ENCODE data around the gene NRXN3. TPM values are rescaled to one million over a fixed set of nuclear protein-coding genes. Genes with fewer than 3 reads are reported as not detected.

Gene NRXN3
- total and polyA plus RNA-seq, 3 experiments from 2014 or later: not detected

DNA sequence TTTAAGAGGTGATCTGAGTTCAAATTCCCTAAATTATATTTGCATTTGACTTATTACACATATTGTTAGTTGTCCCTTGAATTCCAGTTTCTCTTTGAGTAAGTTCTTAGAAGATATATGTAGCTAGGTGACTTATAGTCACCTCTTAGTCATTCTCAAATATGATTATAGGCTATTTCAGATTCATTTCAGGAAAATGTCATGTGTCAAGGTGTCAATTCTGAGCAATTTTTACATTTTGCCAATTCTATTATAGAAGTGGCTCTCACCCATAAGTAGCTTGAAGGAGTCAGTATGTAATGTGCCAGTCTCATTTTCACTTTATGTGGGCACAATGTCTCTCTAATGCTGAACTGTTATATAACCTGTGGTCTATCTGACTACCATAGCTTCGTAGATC is 1417.7 kb downstream of the NRXN3 start:
- H3K27ac ChIP-seq (ENCODE audit: low read depth, low read length): no peak overlapping the region
- H3K9me3 Mint-ChIP-seq: peaks cover 3 to 19% (median 6%) of the 10 kb centered on the region in 5 donors
- no peaks in the 10 kb centered on the region for H3K9me3 ChIP-seq (ENCODE audit: low read length)
- H3K36me3 Mint-ChIP-seq: no peaks in the 10 kb centered on the region
- no peak for DNase-seq
- no peaks in the 10 kb centered on the region for H3K4me1 Mint-ChIP-seq
- no peaks in the 10 kb centered on the region for H3K36me3 ChIP-seq (ENCODE audit: insufficient read depth, low read length)
- no peaks in the 10 kb centered on the region for H3K27me3 Mint-ChIP-seq
- POLR2A ChIA-PET: no interaction called here
- H3K4me3 ChIP-seq (ENCODE audit: low read length): no peak overlapping the region
- no peak overlapping the region for H3K4me3 Mint-ChIP-seq
- H3K4me1 ChIP-seq (ENCODE audit: insufficient read depth, low read length): no peaks in the 10 kb centered on the region
- no peaks in the 10 kb centered on the region for H3K27me3 ChIP-seq (ENCODE audit: insufficient read depth, low read length, poor library complexity, severe bottlenecking)
- CTCF ChIA-PET: no interaction called here
- H3K27ac Mint-ChIP-seq: no peak overlapping the region

GRCh38 chr14:79588398-79588797 is 1418.2 kb downstream of the NRXN3 start:
- POLR2A ChIA-PET: no interaction called here
- H3K27ac Mint-ChIP-seq: no peak overlapping the region

DNA sequence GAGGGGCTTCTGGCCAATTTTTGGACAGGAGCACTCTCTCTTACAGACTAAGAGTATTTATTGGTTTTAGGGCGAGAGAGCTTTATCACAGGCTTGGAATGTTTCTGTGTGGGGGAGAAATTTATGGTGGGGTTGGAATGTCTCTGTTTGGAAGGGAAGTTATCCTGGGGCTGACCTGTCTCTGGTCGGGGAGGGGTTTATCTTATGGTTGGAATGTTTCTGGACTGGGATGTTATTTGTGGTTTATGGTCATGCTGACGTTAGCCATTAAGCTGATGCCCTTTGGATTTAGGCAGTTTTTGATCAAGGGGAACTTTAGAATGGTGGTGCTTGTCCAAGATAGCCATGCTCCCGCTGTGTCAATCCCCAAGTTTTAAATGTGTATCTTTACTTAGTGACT is 1426.4 kb downstream of the NRXN3 start:
- Histone ChIP-seq H3K27me3 (ENCODE audit: insufficient read depth, low read length, poor library complexity, severe bottlenecking) (no peaks in the 10 kb centered on the region), H3K4me1 (ENCODE audit: insufficient read depth, low read length) (no peaks in the 10 kb centered on the region), H3K4me3 (ENCODE audit: low read length) (no peak overlapping the region), H3K9me3 (ENCODE audit: low read length) (no peaks in the 10 kb centered on the region), H3K36me3 (ENCODE audit: insufficient read depth, low read length) (no peaks in the 10 kb centered on the region), H3K27ac (ENCODE audit: low read depth, low read length) (no peak overlapping the region)
- no peak for DNase-seq
- H3K36me3 Mint-ChIP-seq: no peaks in the 10 kb centered on the region
- ChIA-PET POLR2A (no interaction called here), CTCF (no interaction called here)
- H3K4me1 Mint-ChIP-seq: no peaks in the 10 kb centered on the region
- H3K9me3 Mint-ChIP-seq: peaks cover 0 to 18% (median 0%) of the 10 kb centered on the region in 5 donors
- no peaks in the 10 kb centered on the region for H3K27me3 Mint-ChIP-seq
- H3K4me3 Mint-ChIP-seq: no peak overlapping the region
- no peak overlapping the region for H3K27ac Mint-ChIP-seq

More at GRCh38 chr14:79588398-79588797, 1418.2 kb downstream of the NRXN3 start:
- CTCF ChIA-PET: no interaction called here
- no peaks in the 10 kb centered on the region for H3K4me1 ChIP-seq (ENCODE audit: insufficient read depth, low read length)
- H3K27me3 ChIP-seq (ENCODE audit: insufficient read depth, low read length, poor library complexity, severe bottlenecking): no peaks in the 10 kb centered on the region
- no peak for DNase-seq
- no peak overlapping the region for H3K27ac ChIP-seq (ENCODE audit: low read depth, low read length)
- H3K9me3 ChIP-seq (ENCODE audit: low read length): no peaks in the 10 kb centered on the region
- H3K36me3 Mint-ChIP-seq: no peaks in the 10 kb centered on the region
- no peaks in the 10 kb centered on the region for H3K4me1 Mint-ChIP-seq
- no peaks in the 10 kb centered on the region for H3K27me3 Mint-ChIP-seq
- H3K9me3 Mint-ChIP-seq: peaks cover 3 to 19% (median 6%) of the 10 kb centered on the region in 5 donors
- H3K4me3 Mint-ChIP-seq: no peak overlapping the region
- H3K36me3 ChIP-seq (ENCODE audit: insufficient read depth, low read length): no peaks in the 10 kb centered on the region
- no peak overlapping the region for H3K4me3 ChIP-seq (ENCODE audit: low read length)

GRCh38 chr14:79597566-79597965 is 1427.4 kb downstream of the NRXN3 start:
- Mint-ChIP-seq H3K27me3 (no peaks in the 10 kb centered on the region), H3K36me3 (no peaks in the 10 kb centered on the region), H3K9me3 (peaks cover 0 to 10% (median 0%) of the 10 kb centered on the region in 5 donors), H3K4me3 (no peak overlapping the region), H3K4me1 (no peaks in the 10 kb centered on the region), H3K27ac (no peak overlapping the region)
- ChIA-PET CTCF (no interaction called here), POLR2A (no interaction called here)
- no peak for DNase-seq
- H3K9me3 ChIP-seq (ENCODE audit: low read length): no peaks in the 10 kb centered on the region
- H3K4me1 ChIP-seq (ENCODE audit: insufficient read depth, low read length): no peaks in the 10 kb centered on the region
- no peaks in the 10 kb centered on the region for H3K27me3 ChIP-seq (ENCODE audit: insufficient read depth, low read length, poor library complexity, severe bottlenecking)
- no peak overlapping the region for H3K4me3 ChIP-seq (ENCODE audit: low read length)
- H3K27ac ChIP-seq (ENCODE audit: low read depth, low read length): no peak overlapping the region
- H3K36me3 ChIP-seq (ENCODE audit: insufficient read depth, low read length): no peaks in the 10 kb centered on the region

DNA sequence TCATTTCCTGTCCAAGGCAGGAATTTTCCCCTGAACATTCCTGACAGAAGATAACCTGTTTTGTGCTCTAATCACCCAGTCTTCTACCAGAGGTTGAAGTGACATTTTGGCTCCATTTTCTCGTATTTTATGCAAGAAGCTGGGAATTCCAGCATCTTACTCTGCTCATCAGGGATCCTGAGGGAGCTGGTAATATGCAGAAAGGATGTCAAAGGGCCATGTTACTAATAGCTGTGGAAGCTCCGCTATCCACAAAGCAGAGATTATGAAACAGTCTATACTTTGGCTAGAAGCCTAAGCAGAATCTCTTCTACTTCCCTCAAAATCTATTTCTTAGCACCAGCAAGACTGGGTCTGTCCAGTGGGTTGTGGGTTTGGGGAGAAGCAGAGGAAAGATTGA is 1428.2 kb downstream of the NRXN3 start:
- Histone ChIP-seq H3K9me3 (ENCODE audit: low read length) (no peaks in the 10 kb centered on the region), H3K27me3 (ENCODE audit: insufficient read depth, low read length, poor library complexity, severe bottlenecking) (no peaks in the 10 kb centered on the region), H3K36me3 (ENCODE audit: insufficient read depth, low read length) (no peaks in the 10 kb centered on the region), H3K4me1 (ENCODE audit: insufficient read depth, low read length) (no peaks in the 10 kb centered on the region), H3K27ac (ENCODE audit: low read depth, low read length) (no peak overlapping the region), H3K4me3 (ENCODE audit: low read length) (no peak overlapping the region)
- peaks cover 0 to 10% (median 0%) of the 10 kb centered on the region in 5 donors for H3K9me3 Mint-ChIP-seq
- no peaks in the 10 kb centered on the region for H3K27me3 Mint-ChIP-seq
- no peak for DNase-seq
- no peak overlapping the region for H3K27ac Mint-ChIP-seq
- POLR2A ChIA-PET: no interaction called here
- CTCF ChIA-PET: no interaction called here
- no peaks in the 10 kb centered on the region for H3K4me1 Mint-ChIP-seq
- no peak overlapping the region for H3K4me3 Mint-ChIP-seq
- no peaks in the 10 kb centered on the region for H3K36me3 Mint-ChIP-seq

DNA sequence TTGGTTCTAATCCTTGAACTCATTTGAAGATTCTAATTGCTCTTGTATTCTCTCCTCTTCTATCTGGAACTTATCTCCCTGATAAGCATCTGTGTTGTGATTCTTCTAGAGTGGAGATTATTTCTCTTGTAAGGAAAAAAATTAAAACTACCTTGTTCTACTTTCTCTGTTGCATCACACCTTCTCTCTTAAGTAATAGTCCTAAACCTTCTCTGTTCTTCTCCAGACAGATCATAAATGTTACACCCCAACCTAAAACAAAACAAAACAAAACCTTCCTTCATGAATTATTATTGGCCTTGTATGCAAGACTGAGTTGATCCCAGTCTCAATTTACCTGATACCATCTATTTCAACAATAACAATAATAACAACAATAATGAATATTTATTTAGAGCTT is 1429.1 kb downstream of the NRXN3 start:
- no peak overlapping the region for H3K4me3 ChIP-seq (ENCODE audit: low read length)
- no peaks in the 10 kb centered on the region for H3K9me3 ChIP-seq (ENCODE audit: low read length)
- no peaks in the 10 kb centered on the region for H3K27me3 ChIP-seq (ENCODE audit: insufficient read depth, low read length, poor library complexity, severe bottlenecking)
- POLR2A ChIA-PET: no interaction called here
- no peak for DNase-seq
- Mint-ChIP-seq H3K4me1 (no peaks in the 10 kb centered on the region), H3K27me3 (no peaks in the 10 kb centered on the region), H3K9me3 (peaks cover 0 to 10% (median 3%) of the 10 kb centered on the region in 5 donors), H3K4me3 (no peak overlapping the region), H3K27ac (no peak overlapping the region), H3K36me3 (no peaks in the 10 kb centered on the region)
- no peaks in the 10 kb centered on the region for H3K36me3 ChIP-seq (ENCODE audit: insufficient read depth, low read length)
- H3K27ac ChIP-seq (ENCODE audit: low read depth, low read length): no peak overlapping the region
- H3K4me1 ChIP-seq (ENCODE audit: insufficient read depth, low read length): no peaks in the 10 kb centered on the region
- CTCF ChIA-PET: no interaction called here

DNA sequence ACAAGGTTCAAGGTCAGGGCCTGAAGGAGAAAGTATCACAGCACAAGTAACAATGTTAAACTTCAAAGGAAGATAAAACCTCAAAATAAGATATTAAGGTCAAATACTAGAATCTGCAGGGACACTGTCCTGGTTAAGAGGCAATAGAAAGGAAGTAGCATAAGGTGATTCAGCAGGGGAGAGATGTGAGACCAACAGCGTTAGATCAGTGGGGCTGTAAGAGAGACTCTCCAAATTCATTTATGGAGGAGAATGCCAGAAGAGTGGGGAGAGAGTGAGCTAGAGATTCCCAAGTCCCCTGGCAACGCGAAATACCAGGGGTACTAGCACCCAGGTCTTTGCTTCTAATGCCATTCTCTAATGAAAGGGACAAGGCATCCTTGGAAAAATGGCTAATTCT is 1430.2 kb downstream of the NRXN3 start:
- Histone ChIP-seq H3K27ac (ENCODE audit: low read depth, low read length) (no peak overlapping the region), H3K36me3 (ENCODE audit: insufficient read depth, low read length) (no peaks in the 10 kb centered on the region), H3K27me3 (ENCODE audit: insufficient read depth, low read length, poor library complexity, severe bottlenecking) (no peaks in the 10 kb centered on the region), H3K4me3 (ENCODE audit: low read length) (no peak overlapping the region), H3K4me1 (ENCODE audit: insufficient read depth, low read length) (no peaks in the 10 kb centered on the region), H3K9me3 (ENCODE audit: low read length) (no peaks in the 10 kb centered on the region)
- Mint-ChIP-seq H3K27ac (no peak overlapping the region), H3K9me3 (peaks cover 0 to 10% (median 3%) of the 10 kb centered on the region in 5 donors), H3K4me3 (no peak overlapping the region), H3K27me3 (no peaks in the 10 kb centered on the region), H3K36me3 (no peaks in the 10 kb centered on the region), H3K4me1 (no peaks in the 10 kb centered on the region)
- DNase-seq: no peak
- ChIA-PET POLR2A (no interaction called here), CTCF (no interaction called here)

DNA sequence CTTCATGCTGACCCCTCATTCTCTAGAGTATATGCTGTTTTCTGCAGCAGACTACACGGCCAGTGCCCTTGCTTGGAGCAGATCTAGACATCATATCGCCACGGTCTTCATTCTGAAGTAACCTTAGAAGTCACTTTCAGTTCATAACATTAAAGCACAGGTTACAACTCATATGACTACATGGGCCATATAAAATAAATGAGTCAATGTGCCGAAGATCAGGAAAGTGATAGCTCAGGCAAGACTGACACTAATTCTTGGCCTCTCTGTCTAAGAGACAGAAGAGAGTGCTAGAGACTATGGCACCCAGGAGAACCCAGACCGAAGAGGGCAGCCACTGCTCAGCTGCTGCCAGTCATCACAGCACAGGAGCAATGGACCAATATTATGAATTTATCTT is 1431.4 kb downstream of the NRXN3 start:
- Mint-ChIP-seq H3K9me3 (peaks cover 0 to 12% (median 2%) of the 10 kb centered on the region in 5 donors), H3K36me3 (no peaks in the 10 kb centered on the region), H3K4me3 (no peak overlapping the region), H3K27ac (no peak overlapping the region), H3K27me3 (no peaks in the 10 kb centered on the region), H3K4me1 (no peaks in the 10 kb centered on the region)
- DNase-seq: no peak
- Histone ChIP-seq H3K27me3 (ENCODE audit: insufficient read depth, low read length, poor library complexity, severe bottlenecking) (no peaks in the 10 kb centered on the region), H3K27ac (ENCODE audit: low read depth, low read length) (no peak overlapping the region), H3K4me1 (ENCODE audit: insufficient read depth, low read length) (no peaks in the 10 kb centered on the region), H3K9me3 (ENCODE audit: low read length) (no peaks in the 10 kb centered on the region), H3K36me3 (ENCODE audit: insufficient read depth, low read length) (no peaks in the 10 kb centered on the region), H3K4me3 (ENCODE audit: low read length) (no peak overlapping the region)
- CTCF ChIA-PET: no interaction called here
- POLR2A ChIA-PET: no interaction called here

DNA sequence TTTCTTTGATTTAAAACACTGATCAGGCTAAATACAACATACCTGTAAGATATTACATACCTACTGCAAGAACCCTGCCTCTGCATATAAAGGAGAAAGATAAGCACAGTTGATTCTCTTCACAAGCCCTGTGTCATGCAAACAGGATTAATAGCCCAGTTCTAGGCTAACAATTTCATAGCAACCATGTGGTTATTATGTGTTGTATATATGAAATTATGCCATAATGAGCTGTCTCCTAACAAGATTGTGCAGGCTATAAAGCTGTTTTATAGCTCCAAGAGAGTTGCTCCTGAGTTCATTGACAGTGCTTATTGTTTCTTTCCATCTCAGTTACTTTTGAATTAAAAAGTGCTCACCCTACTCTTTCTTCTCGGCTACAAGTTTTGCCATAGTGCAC is 1431.9 kb downstream of the NRXN3 start:
- Mint-ChIP-seq H3K36me3 (no peaks in the 10 kb centered on the region), H3K4me1 (no peaks in the 10 kb centered on the region), H3K27ac (no peak overlapping the region), H3K9me3 (peaks cover 0 to 14% (median 0%) of the 10 kb centered on the region in 5 donors), H3K27me3 (no peaks in the 10 kb centered on the region), H3K4me3 (no peak overlapping the region)
- H3K4me3 ChIP-seq (ENCODE audit: low read length): no peak overlapping the region
- no peak for DNase-seq
- POLR2A ChIA-PET: no interaction called here
- H3K36me3 ChIP-seq (ENCODE audit: insufficient read depth, low read length): no peaks in the 10 kb centered on the region
- CTCF ChIA-PET: no interaction called here
- H3K27me3 ChIP-seq (ENCODE audit: insufficient read depth, low read length, poor library complexity, severe bottlenecking): no peaks in the 10 kb centered on the region
- H3K27ac ChIP-seq (ENCODE audit: low read depth, low read length): no peak overlapping the region
- H3K9me3 ChIP-seq (ENCODE audit: low read length): no peaks in the 10 kb centered on the region
- H3K4me1 ChIP-seq (ENCODE audit: insufficient read depth, low read length): no peaks in the 10 kb centered on the region

Measured in CD8-positive, alpha-beta memory T cell (primary cell).